ENCODE results near the gene THRSP.

The THRSP gene

DNA sequence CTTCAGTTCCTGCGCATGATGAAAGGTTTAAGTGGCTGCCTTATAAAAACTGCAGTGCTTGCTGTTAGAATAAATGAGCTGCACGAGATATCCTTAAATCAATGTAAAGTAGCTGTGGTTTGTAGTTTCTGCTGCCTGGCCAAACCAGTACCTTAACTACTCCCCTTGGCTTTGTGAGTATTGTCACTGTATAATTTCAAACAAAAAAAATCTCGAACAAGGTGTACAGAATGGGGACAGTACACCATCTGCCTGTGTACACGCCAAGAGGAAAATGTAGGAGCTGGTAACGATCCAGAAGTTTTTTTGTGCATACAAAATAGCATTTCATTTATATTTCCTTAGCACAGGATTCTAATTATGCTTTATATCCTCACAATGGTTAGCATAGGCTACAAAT lies 36.6 kb downstream of the THRSP start:
- DNase-seq: no peak

DNA sequence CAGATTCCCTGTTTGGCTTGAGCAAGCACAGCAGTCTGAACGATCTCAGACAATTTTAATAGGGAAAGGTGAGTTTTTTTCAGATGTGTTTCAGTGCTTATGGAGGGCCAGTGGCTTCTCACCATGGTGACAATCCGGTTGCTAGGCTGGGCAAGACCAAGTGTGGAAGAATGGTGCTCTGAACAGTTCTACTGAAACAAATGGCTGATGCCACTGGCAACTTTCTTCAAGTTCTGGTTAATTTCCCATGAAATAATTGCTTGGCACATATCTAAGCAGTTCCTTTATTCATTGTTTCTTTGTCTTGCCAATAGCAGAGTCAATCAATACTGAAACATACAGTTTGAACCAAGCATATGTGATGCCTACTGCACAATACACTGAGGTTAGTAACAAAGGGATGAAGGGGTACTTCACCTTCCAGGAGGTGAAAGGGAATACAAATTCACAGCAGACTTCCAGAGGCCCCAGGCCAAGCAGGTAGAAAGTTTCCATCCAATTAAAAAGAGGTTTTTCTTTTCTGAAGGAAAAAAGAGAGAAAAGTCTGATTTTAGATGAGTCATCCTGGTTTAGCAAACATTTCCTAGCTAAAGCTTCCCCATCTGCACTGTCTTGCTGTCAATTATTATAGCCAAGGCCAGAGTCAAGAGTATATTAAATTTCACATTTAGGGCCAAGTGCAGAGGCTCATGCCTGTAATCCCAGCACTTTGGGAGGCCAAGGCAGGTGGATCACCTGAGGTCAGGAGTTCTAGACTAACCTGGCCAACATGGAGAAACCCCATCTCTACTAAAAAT lies 37.2 kb downstream of the THRSP start:
- no peak for DNase-seq

DNA sequence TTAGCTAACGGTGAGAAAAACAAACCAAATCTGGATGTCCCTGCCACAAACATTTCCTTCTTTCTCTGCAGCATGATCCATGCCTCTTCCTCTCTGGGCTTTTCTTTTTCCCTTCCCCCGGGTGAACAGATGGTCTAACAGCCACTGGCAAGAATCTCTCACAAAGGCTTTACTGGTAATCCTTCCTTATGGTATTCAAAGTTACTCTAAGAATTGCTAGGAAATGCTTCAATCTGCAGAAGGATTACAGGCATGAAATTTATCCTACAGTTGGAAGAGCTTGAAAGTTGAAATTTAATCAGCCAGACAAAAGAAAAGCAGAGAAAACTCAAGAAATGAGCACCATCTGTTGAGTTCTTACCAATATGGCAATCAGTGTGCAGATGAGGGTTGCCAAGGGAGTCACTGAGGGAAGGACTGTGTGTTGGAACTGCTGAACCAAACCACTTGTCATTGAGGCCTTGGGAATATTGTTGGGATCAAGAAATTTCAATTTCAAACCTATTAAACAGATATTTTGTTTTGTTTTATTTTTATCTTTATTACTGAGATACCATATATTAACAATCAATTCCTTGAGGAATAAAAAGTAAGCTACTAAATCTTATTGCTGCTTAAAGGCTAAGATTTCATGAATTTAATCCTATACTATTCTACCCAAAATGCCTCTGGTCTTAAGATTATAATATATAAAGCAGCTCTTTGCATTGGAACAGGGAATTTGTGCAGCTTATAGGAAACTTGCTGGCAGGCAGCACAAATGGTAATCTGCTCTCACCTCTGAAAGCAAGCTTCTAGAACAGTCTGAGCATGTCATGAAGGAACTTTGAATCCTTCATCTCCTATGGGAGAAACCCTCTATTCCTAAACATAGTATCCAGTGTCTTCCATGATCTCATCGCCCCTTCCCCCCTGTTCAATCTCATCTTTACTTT lies 45.7 kb downstream of the THRSP start:
- DNase-seq: no peak

DNA sequence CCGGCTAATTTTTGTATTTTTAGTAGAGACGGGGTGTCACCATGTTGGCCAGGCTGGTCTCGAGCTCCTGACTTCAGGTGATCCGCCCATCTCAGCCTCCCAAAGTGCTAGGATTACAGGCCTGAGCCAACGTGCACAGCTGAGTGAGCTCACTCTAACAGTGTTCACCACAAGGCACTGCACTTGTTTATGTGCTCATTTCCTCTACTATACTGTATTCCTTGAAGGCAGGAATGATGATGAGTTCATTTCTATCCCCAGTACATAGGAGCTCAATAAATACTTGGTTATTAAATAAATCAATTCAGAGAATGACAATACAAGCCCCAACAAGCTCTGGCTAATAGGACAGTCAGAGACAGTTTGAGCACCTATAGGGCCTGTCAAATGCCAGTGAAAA lies 46.7 kb downstream of the THRSP start:
- no peak for DNase-seq

- no peak for DNase-seq
These were observed 47.2 kb downstream of the THRSP start for GRCh38 chr11:78110830-78111229.

DNA sequence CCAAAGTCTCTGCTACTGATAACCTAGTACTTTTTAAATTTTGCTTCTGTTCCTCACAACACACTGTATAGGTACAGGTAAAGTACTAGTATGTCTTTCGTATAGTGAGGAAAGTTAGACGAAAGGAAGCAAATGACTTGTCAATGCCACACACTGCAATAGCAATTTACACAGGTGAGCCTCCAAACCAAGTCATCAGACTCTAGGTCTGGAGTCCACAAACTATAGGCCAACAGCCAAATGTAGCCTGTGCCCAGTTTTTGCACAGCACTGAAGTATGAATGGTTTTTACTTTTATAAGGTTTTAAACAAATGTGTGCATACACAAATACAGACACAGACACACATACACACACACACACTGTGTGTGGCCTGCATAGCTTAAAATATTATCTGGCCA lies 47.6 kb downstream of the THRSP start:
- no peak for DNase-seq

- no peak for DNase-seq
These were observed 49.1 kb downstream of the THRSP start for GRCh38 chr11:78112582-78113275.

All from T-helper 9 cell (primary cell).